ENCODE measurements around the gene OTOP1.
A peak's percentile ranks its signal among the peaks of the same experiment; 100 is the strongest.
"Not testable (repeated sequence)": the region's sequence is repeated elsewhere in the genome, so short reads cannot be mapped to it uniquely, and the experiment has no call there.

Gene OTOP1

GRCh38 chr4:4268776-4269175, 42.0 kb upstream of the OTOP1 start:
- no peak overlapping the region for H2AK5ac ChIP-seq (ENCODE audit: low read length)
- H3K23ac ChIP-seq (ENCODE audit: low read length): no peak overlapping the region
- no peaks in the 10 kb centered on the region for H3K79me2 ChIP-seq (ENCODE audit: control insufficient read depth, insufficient read depth, low read length)
- no peak overlapping the region for H3K18ac ChIP-seq (ENCODE audit: low read length)
- H3K4me1 ChIP-seq (ENCODE audit: control insufficient read depth, low read depth, low read length): no peaks in the 10 kb centered on the region
- H3K4me2 ChIP-seq (ENCODE audit: low read length): no peak overlapping the region
- H4K5ac ChIP-seq (ENCODE audit: low read length): no peak overlapping the region
- no CpG with 5 or more reads among the region's 1 CpG for WGBS (ENCODE audit: extremely low coverage, insufficient coverage, low lambda C conversion rate)
- no peak overlapping the region for H2BK120ac ChIP-seq (ENCODE audit: low read depth, low read length)
- H4K8ac ChIP-seq (ENCODE audit: low read depth, low read length): no peak overlapping the region
- H3K27ac ChIP-seq (ENCODE audit: low read depth, low read length): no peak overlapping the region
- no peaks in the 10 kb centered on the region for H3K27me3 ChIP-seq (ENCODE audit: insufficient read depth, low read length, poor library complexity)
- no peak overlapping the region for H3K56ac ChIP-seq (ENCODE audit: low read length)
- H3K4me3 ChIP-seq (ENCODE audit: low read length): no peak overlapping the region
- H2BK5ac ChIP-seq (ENCODE audit: low read length): no peak overlapping the region
- no peak overlapping the region for H3K9ac ChIP-seq (ENCODE audit: low read length)
- H2BK15ac ChIP-seq (replicated peaks; ENCODE audit: low read depth): no peak overlapping the region
- H3K36me3 ChIP-seq (ENCODE audit: control insufficient read depth, insufficient read depth, low read length): peaks cover 11% of the 10 kb centered on the region
- no peak overlapping the region for H3K4ac ChIP-seq (ENCODE audit: low read depth, low read length)
- no peaks in the 10 kb centered on the region for H3K79me1 ChIP-seq (ENCODE audit: low read length)
- no peak for DNase-seq

- Histone ChIP-seq H3K23ac (ENCODE audit: low read length) (no peak overlapping the region), H3K4me1 (ENCODE audit: control insufficient read depth, low read depth, low read length) (no peaks in the 10 kb centered on the region), H3K56ac (ENCODE audit: low read length) (no peak overlapping the region), H3K27me3 (ENCODE audit: insufficient read depth, low read length, poor library complexity) (no peaks in the 10 kb centered on the region), H2BK120ac (ENCODE audit: low read depth, low read length) (no peak overlapping the region), H2BK5ac (ENCODE audit: low read length) (no peak overlapping the region), H4K8ac (ENCODE audit: low read depth, low read length) (no peak overlapping the region), H4K5ac (ENCODE audit: low read length) (no peak overlapping the region), H3K27ac (ENCODE audit: low read depth, low read length) (no peak overlapping the region), H3K79me1 (ENCODE audit: low read length) (no peaks in the 10 kb centered on the region), H3K36me3 (ENCODE audit: control insufficient read depth, insufficient read depth, low read length) (peaks cover 11% of the 10 kb centered on the region), H3K4me2 (ENCODE audit: low read length) (no peak overlapping the region), H2BK15ac (replicated peaks; ENCODE audit: low read depth) (no peak overlapping the region), H3K79me2 (ENCODE audit: control insufficient read depth, insufficient read depth, low read length) (no peaks in the 10 kb centered on the region), H3K18ac (ENCODE audit: low read length) (no peak overlapping the region), H3K9ac (ENCODE audit: low read length) (no peak overlapping the region), H3K4me3 (ENCODE audit: low read length) (no peak overlapping the region), H3K4ac (ENCODE audit: low read depth, low read length) (no peak overlapping the region), H2AK5ac (ENCODE audit: low read length) (no peak overlapping the region)
- no CpG with 5 or more reads among the region's 5 CpGs for WGBS (ENCODE audit: extremely low coverage, insufficient coverage, low lambda C conversion rate)
- no peak for DNase-seq
Measured at GRCh38 chr4:4267981-4268380, 41.3 kb upstream of the OTOP1 start.

GRCh38 chr4:4260185-4260751, 33.5 kb upstream of the OTOP1 start:
- Histone ChIP-seq H3K4me3 (ENCODE audit: low read length) (no peak overlapping the region), H3K56ac (ENCODE audit: low read length) (no peak overlapping the region)

GRCh38 chr4:4259484-4260100, 32.9 kb upstream of the OTOP1 start:
- Histone ChIP-seq H3K27me3 (ENCODE audit: insufficient read depth, low read length, poor library complexity) (no peaks in the 10 kb centered on the region), H3K79me2 (ENCODE audit: control insufficient read depth, insufficient read depth, low read length) (no peaks in the 10 kb centered on the region), H4K5ac (ENCODE audit: low read length) (no peak overlapping the region), H2BK15ac (replicated peaks; ENCODE audit: low read depth) (no peak overlapping the region), H3K56ac (ENCODE audit: low read length) (no peak overlapping the region), H3K4me2 (ENCODE audit: low read length) (no peak overlapping the region), H3K18ac (ENCODE audit: low read length) (no peak overlapping the region), H2BK5ac (ENCODE audit: low read length) (no peak overlapping the region), H3K4me3 (ENCODE audit: low read length) (no peak overlapping the region), H3K36me3 (ENCODE audit: control insufficient read depth, insufficient read depth, low read length) (no peaks in the 10 kb centered on the region), H3K9ac (ENCODE audit: low read length) (no peak overlapping the region), H2AK5ac (ENCODE audit: low read length) (no peak overlapping the region), H3K27ac (ENCODE audit: low read depth, low read length) (no peak overlapping the region), H3K4me1 (ENCODE audit: control insufficient read depth, low read depth, low read length) (no peaks in the 10 kb centered on the region), H4K8ac (ENCODE audit: low read depth, low read length) (no peak overlapping the region), H2BK120ac (ENCODE audit: low read depth, low read length) (no peak overlapping the region), H3K4ac (ENCODE audit: low read depth, low read length) (no peak overlapping the region), H3K79me1 (ENCODE audit: low read length) (no peaks in the 10 kb centered on the region), H3K23ac (ENCODE audit: low read length) (no peak overlapping the region)
- DNase-seq: no peak
- WGBS (ENCODE audit: extremely low coverage, insufficient coverage, low lambda C conversion rate): no CpG with 5 or more reads among the region's 9 CpGs

More at GRCh38 chr4:4260185-4260751, 33.5 kb upstream of the OTOP1 start:
- Histone ChIP-seq H3K18ac (ENCODE audit: low read length) (no peak overlapping the region), H2BK5ac (ENCODE audit: low read length) (no peak overlapping the region), H3K4ac (ENCODE audit: low read depth, low read length) (no peak overlapping the region), H3K4me1 (ENCODE audit: control insufficient read depth, low read depth, low read length) (no peaks in the 10 kb centered on the region), H4K5ac (ENCODE audit: low read length) (no peak overlapping the region), H2BK120ac (ENCODE audit: low read depth, low read length) (no peak overlapping the region), H2BK15ac (replicated peaks; ENCODE audit: low read depth) (no peak overlapping the region), H2AK5ac (ENCODE audit: low read length) (no peak overlapping the region), H3K9ac (ENCODE audit: low read length) (no peak overlapping the region), H4K8ac (ENCODE audit: low read depth, low read length) (no peak overlapping the region), H3K27ac (ENCODE audit: low read depth, low read length) (no peak overlapping the region), H3K27me3 (ENCODE audit: insufficient read depth, low read length, poor library complexity) (no peaks in the 10 kb centered on the region), H3K79me2 (ENCODE audit: control insufficient read depth, insufficient read depth, low read length) (no peaks in the 10 kb centered on the region), H3K36me3 (ENCODE audit: control insufficient read depth, insufficient read depth, low read length) (no peaks in the 10 kb centered on the region), H3K4me2 (ENCODE audit: low read length) (no peak overlapping the region), H3K23ac (ENCODE audit: low read length) (no peak overlapping the region), H3K79me1 (ENCODE audit: low read length) (no peaks in the 10 kb centered on the region)
- no CpG with 5 or more reads among the region's 6 CpGs for WGBS (ENCODE audit: extremely low coverage, insufficient coverage, low lambda C conversion rate)
- peak; percentile 37 for DNase-seq

GRCh38 chr4:4257705-4258104, 31.0 kb upstream of the OTOP1 start:
- no CpG with 5 or more reads among the region's 3 CpGs for WGBS (ENCODE audit: extremely low coverage, insufficient coverage, low lambda C conversion rate)
- H2BK5ac ChIP-seq (ENCODE audit: low read length); H2AK5ac ChIP-seq (ENCODE audit: low read length); H3K4me2 ChIP-seq (ENCODE audit: low read length); H3K9ac ChIP-seq (ENCODE audit: low read length); H3K4me1 ChIP-seq (ENCODE audit: control insufficient read depth, low read depth, low read length); H3K18ac ChIP-seq (ENCODE audit: low read length); H4K5ac ChIP-seq (ENCODE audit: low read length); H3K4ac ChIP-seq (ENCODE audit: low read depth, low read length); H4K8ac ChIP-seq (ENCODE audit: low read depth, low read length); H3K79me2 ChIP-seq (ENCODE audit: control insufficient read depth, insufficient read depth, low read length); H3K36me3 ChIP-seq (ENCODE audit: control insufficient read depth, insufficient read depth, low read length); H3K27ac ChIP-seq (ENCODE audit: low read depth, low read length); H3K4me3 ChIP-seq (ENCODE audit: low read length); H3K23ac ChIP-seq (ENCODE audit: low read length); H2BK15ac ChIP-seq (replicated peaks; ENCODE audit: low read depth); H2BK120ac ChIP-seq (ENCODE audit: low read depth, low read length); H3K27me3 ChIP-seq (ENCODE audit: insufficient read depth, low read length, poor library complexity); H3K79me1 ChIP-seq (ENCODE audit: low read length); H3K56ac ChIP-seq (ENCODE audit: low read length); DNase-seq: not testable (repeated sequence)

GRCh38 chr4:4256799-4257198, 30.1 kb upstream of the OTOP1 start:
- no peaks in the 10 kb centered on the region for H3K36me3 ChIP-seq (ENCODE audit: control insufficient read depth, insufficient read depth, low read length)
- no peak overlapping the region for H2BK120ac ChIP-seq (ENCODE audit: low read depth, low read length)
- H4K5ac ChIP-seq (ENCODE audit: low read length): no peak overlapping the region
- H2AK5ac ChIP-seq (ENCODE audit: low read length): no peak overlapping the region
- no peaks in the 10 kb centered on the region for H3K79me1 ChIP-seq (ENCODE audit: low read length)
- no peak overlapping the region for H3K4me2 ChIP-seq (ENCODE audit: low read length)
- no peaks in the 10 kb centered on the region for H3K4me1 ChIP-seq (ENCODE audit: control insufficient read depth, low read depth, low read length)
- no peak overlapping the region for H3K27ac ChIP-seq (ENCODE audit: low read depth, low read length)
- no peak overlapping the region for H3K23ac ChIP-seq (ENCODE audit: low read length)
- H3K9ac ChIP-seq (ENCODE audit: low read length): no peak overlapping the region
- DNase-seq: peak; percentile 13
- no CpG with 5 or more reads among the region's 10 CpGs for WGBS (ENCODE audit: extremely low coverage, insufficient coverage, low lambda C conversion rate)
- H3K79me2 ChIP-seq (ENCODE audit: control insufficient read depth, insufficient read depth, low read length): no peaks in the 10 kb centered on the region
- H3K4me3 ChIP-seq (ENCODE audit: low read length): no peak overlapping the region
- no peak overlapping the region for H3K18ac ChIP-seq (ENCODE audit: low read length)
- H3K27me3 ChIP-seq (ENCODE audit: insufficient read depth, low read length, poor library complexity): no peaks in the 10 kb centered on the region
- no peak overlapping the region for H3K4ac ChIP-seq (ENCODE audit: low read depth, low read length)
- H2BK15ac ChIP-seq (replicated peaks; ENCODE audit: low read depth): no peak overlapping the region
- no peak overlapping the region for H3K56ac ChIP-seq (ENCODE audit: low read length)
- H2BK5ac ChIP-seq (ENCODE audit: low read length): no peak overlapping the region
- H4K8ac ChIP-seq (ENCODE audit: low read depth, low read length): no peak overlapping the region
